ENCODE data around the gene SRGAP1.

GRCh38 chr12:63929426-63929825 is 84.9 kb downstream of the SRGAP1 start:
- TF ChIP-seq, protein P1, sequence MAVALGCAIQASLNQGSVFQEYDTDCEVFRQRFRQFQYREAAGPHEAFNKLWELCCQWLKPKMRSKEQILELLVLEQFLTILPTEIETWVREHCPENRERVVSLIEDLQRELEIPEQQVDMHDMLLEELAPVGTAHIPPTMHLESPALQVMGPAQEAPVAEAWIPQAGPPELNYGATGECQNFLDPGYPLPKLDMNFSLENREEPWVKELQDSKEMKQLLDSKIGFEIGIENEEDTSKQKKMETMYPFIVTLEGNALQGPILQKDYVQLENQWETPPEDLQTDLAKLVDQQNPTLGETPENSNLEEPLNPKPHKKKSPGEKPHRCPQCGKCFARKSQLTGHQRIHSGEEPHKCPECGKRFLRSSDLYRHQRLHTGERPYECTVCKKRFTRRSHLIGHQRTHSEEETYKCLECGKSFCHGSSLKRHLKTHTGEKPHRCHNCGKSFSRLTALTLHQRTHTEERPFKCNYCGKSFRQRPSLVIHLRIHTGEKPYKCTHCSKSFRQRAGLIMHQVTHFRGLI (tag by site-specific recombination; IDR thresholded peaks at IDR 0.05) = no peak
- TF ChIP-seq CTCF (tag by site-specific recombination; IDR thresholded peaks at IDR 0.05) (no peak), ZNF555 (tag by site-specific recombination; conservative IDR thresholded peaks at IDR 0.05) (no peak), ZNF639 (tag by site-specific recombination; IDR thresholded peaks at IDR 0.05) (no peak)
